Cerebellar cortex (tissue), 1 donor: ENCODE results near the gene ZNF223.

Experiments
- DNase-seq: peaks from one replicate; pipeline ENCODE4 v3.0.0-alpha.2; 2015; ENCODE audit warnings: low spot score

ZNF223 gene

GRCh38 chr19:44071824-44072542, 20.1 kb downstream of the ZNF223 start, which contains the start of gene ZNF284:
TSS of gene ZNF284 (plus strand) at chr19:44072159. CDS start at chr19:44076390, 4,231 bp downstream.
- DNase-seq = peak; percentile 96

- peak; percentile 12 for DNase-seq
Measured at GRCh38 chr19:44072543-44073401, 20.9 kb downstream of the ZNF223 start.

- DNase-seq = no peak
Measured at GRCh38 chr19:44076325-44076724, 24.5 kb downstream of the ZNF223 start.

- DNase-seq = no peak
Measured at GRCh38 chr19:44092108-44092507, 40.3 kb downstream of the ZNF223 start.

- peak; percentile 97 for DNase-seq
Measured at GRCh38 chr19:44093931-44094765, 42.3 kb downstream of the ZNF223 start, which contains the start of gene ZNF224. TSS of gene ZNF224 (plus strand) at chr19:44094361. CDS start at chr19:44097874, 3,513 bp downstream.

GRCh38 chr19:44107751-44108150, 55.9 kb downstream of the ZNF223 start:
- DNase-seq = no peak

GRCh38 chr19:44109458-44109857, 57.6 kb downstream of the ZNF223 start:
- no peak for DNase-seq

GRCh38 chr19:44111910-44112463, 60.2 kb downstream of the ZNF223 start:
- DNase-seq = peak; percentile 12

- no peak for DNase-seq
Measured at GRCh38 chr19:44112802-44113137, 60.9 kb downstream of the ZNF223 start.

GRCh38 chr19:44113138-44113783, 61.4 kb downstream of the ZNF223 start, which contains the start of gene ZNF225:
TSS of gene ZNF225 (plus strand) at chr19:44113399. CDS start at chr19:44115828, 2,429 bp downstream.
- DNase-seq = peak; percentile 100

GRCh38 chr19:44113784-44114390, 62.1 kb downstream of the ZNF223 start:
- no peak for DNase-seq
